SK-N-SH (cell line): ENCODE results near the gene PPM1N. TPM values are rescaled to one million over a fixed set of nuclear protein-coding genes. Genes with fewer than 3 reads are reported as not detected.

Experiments
- CTCF ChIA-PET: fragments of 300-600, 350-600 bp; formaldehyde crosslinking; extraction: SDS; loops from one replicate; lab custom pipeline; 2021; lab: Yijun Ruan, JAX
- POLR2A ChIA-PET: fragments of 350-600 bp; sonication (Branson Sonifier 250); formaldehyde crosslinking; extraction: SDS; loops from one replicate; lab custom pipeline; 2020; ENCODE audit warnings: antibody characterized with exemption, inconsistent platforms; lab: Yijun Ruan, JAX
- DNase-seq: peaks from one replicate; pipeline ENCODE4 v3.0.0; 2012
- H2AFZ ChIP-seq: fragments of 200-600 bp; sonication (generic); 2 replicates; pipeline ENCODE4 v1.8.1; 2016; ENCODE audit warnings: antibody characterized with exemption, mild to moderate bottlenecking, low read depth
- H3F3A ChIP-seq: fragments of 200-600 bp; sonication (generic); replicated peaks from 2 replicates; pipeline ENCODE3; 2016; ENCODE audit warnings: antibody characterized with exemption, mild to moderate bottlenecking; ENCODE audit not compliant: insufficient read depth
- H3K27ac ChIP-seq, 2 experiments: fragments of 200-500 bp in 1 of 2; fragments of 200-600 bp in 1 of 2; sonication (Bioruptor generic) in 1 of 2; sonication (generic), shearing (Covaris generic) in 1 of 2; 2 replicates each; pipeline versions ENCODE4 v1.5.1 to v1.6.1; 2014 to 2016; ENCODE audit warnings: low read depth in 2 of 2, inconsistent platforms in 1 of 2, low read length in 1 of 2, mild to moderate bottlenecking in 1 of 2, mixed read lengths in 1 of 2
- H3K27me3 ChIP-seq: fragments of 200-600 bp; sonication (generic), shearing (Covaris generic); 2 replicates; pipeline ENCODE4 v1.6.1; 2016; ENCODE audit warnings: mixed run types; ENCODE audit not compliant: insufficient read depth
- H3K36me3 ChIP-seq, 2 experiments: fragments of 200-500 bp in 1 of 2; fragments of 200-600 bp in 1 of 2; sonication (Bioruptor generic) in 1 of 2; sonication (generic) in 1 of 2; replicated peaks in 1 of 2; 2 replicates each; pipeline versions ENCODE3 to v1.5.1; 2014 to 2016; ENCODE audit warnings: low read length in 1 of 2, mild to moderate bottlenecking in 1 of 2; ENCODE audit not compliant: insufficient read depth in 2 of 2, control insufficient read depth in 1 of 2
- H3K4me1 ChIP-seq, 2 experiments: fragments of 200-500 bp in 1 of 2; fragments of 200-600 bp in 1 of 2; sonication (Bioruptor generic) in 1 of 2; sonication (generic), shearing (Covaris generic) in 1 of 2; 2 replicates each; pipeline versions ENCODE4 v1.5.1 to v1.6.1; 2014 to 2016; ENCODE audit warnings: low read depth in 1 of 2, low read length in 1 of 2, mixed run types in 1 of 2; ENCODE audit not compliant: insufficient read depth in 2 of 2, control insufficient read depth in 1 of 2
- H3K4me2 ChIP-seq: fragments of 200-600 bp; sonication (generic), shearing (Covaris generic); 2 replicates; pipeline ENCODE4 v1.6.1; 2017; ENCODE audit warnings: mixed run types
- H3K4me3 ChIP-seq, 2 experiments: fragments of 200-500 bp in 1 of 2; fragments of 200-600 bp in 1 of 2; sonication (Bioruptor generic) in 1 of 2; sonication (generic), shearing (Covaris generic) in 1 of 2; 2 replicates each; pipeline versions ENCODE4 v1.5.1 to v1.8.1; 2014 to 2016; ENCODE audit warnings: low read depth in 2 of 2, inconsistent platforms in 1 of 2, low read length in 1 of 2, mild to moderate bottlenecking in 1 of 2, mixed read lengths in 1 of 2, moderate library complexity in 1 of 2
- H3K79me2 ChIP-seq: fragments of 200-600 bp; sonication (generic); 2 replicates; pipeline ENCODE4 v1.8.1; 2017; ENCODE audit warnings: mild to moderate bottlenecking; ENCODE audit not compliant: insufficient read depth
- H3K9ac ChIP-seq: fragments of 200-600 bp; sonication (generic); 2 replicates; pipeline ENCODE4 v1.6.1; 2017; ENCODE audit warnings: mixed run types
- H3K9me2 ChIP-seq: fragments of 200-600 bp; sonication (generic); 2 replicates; pipeline ENCODE4 v1.6.1; 2017; ENCODE audit warnings: mixed run types
- H3K9me3 ChIP-seq: fragments of 200-600 bp; sonication (generic); 2 replicates; pipeline ENCODE4 v1.6.1; 2017; ENCODE audit warnings: mixed run types, mild to moderate bottlenecking, moderate library complexity
- H4K20me1 ChIP-seq: fragments of 200-600 bp; sonication (generic); 2 replicates; pipeline ENCODE4 v1.6.1; 2017; ENCODE audit warnings: mild to moderate bottlenecking, mixed run types; ENCODE audit not compliant: insufficient read depth
- CHD2 ChIP-seq: fragments of 150-350 bp; IDR thresholded peaks from 2 replicates; pipeline ENCODE4 v1.6.1; 2018; ENCODE audit warnings: low read length; ENCODE audit not compliant: partially characterized antibody
- CTCF ChIP-seq: fragments of 200-600 bp; sonication (generic); IDR thresholded peaks from 2 replicates; pipeline ENCODE4 v1.6.1; 2017; ENCODE audit warnings: antibody characterized with exemption, mild to moderate bottlenecking, moderate library complexity
- ELF1 ChIP-seq: IDR thresholded peaks from 2 replicates; pipeline ENCODE4 v1.4.0; 2012
- EP300 ChIP-seq, 2 experiments: IDR thresholded peaks; 2 replicates each; pipeline versions ENCODE4 v1.4.0 to v1.6.1; 2012; ENCODE audit warnings: borderline replicate concordance in 1 of 2, low read depth in 1 of 2, low read length in 1 of 2
- FOSL2 ChIP-seq: IDR thresholded peaks from 2 replicates; pipeline ENCODE4 v1.4.0; 2012; ENCODE audit warnings: low read depth, mild to moderate bottlenecking, moderate library complexity, borderline replicate concordance
- FOXJ3 ChIP-seq: sonication (generic); formaldehyde crosslinking; IDR thresholded peaks from 2 replicates; pipeline ENCODE4 v1.5.1; 2020; ENCODE audit warnings: mild to moderate bottlenecking, missing genetic modification reagents
- FOXM1 ChIP-seq: IDR thresholded peaks from 2 replicates; pipeline ENCODE4 v1.4.0; 2012; ENCODE audit warnings: low read depth, mild to moderate bottlenecking
- GABPA ChIP-seq: IDR thresholded peaks from 2 replicates; pipeline ENCODE4 v1.4.0; 2012; ENCODE audit warnings: low read depth, mild to moderate bottlenecking
- GATA2 ChIP-seq: sonication (generic); formaldehyde crosslinking; IDR thresholded peaks from 2 replicates; pipeline ENCODE4 v1.5.0; 2020; ENCODE audit warnings: mild to moderate bottlenecking, missing genetic modification reagents
- NFIC ChIP-seq: IDR thresholded peaks from 2 replicates; pipeline ENCODE4 v1.4.0; 2012; ENCODE audit warnings: borderline replicate concordance
- NRF1 ChIP-seq: IDR thresholded peaks from 2 replicates; pipeline ENCODE4 v1.6.1; 2012; ENCODE audit warnings: low read depth, mild to moderate bottlenecking, low read length
- PBX3 ChIP-seq: IDR thresholded peaks from 2 replicates; pipeline ENCODE4; 2012
- POLR2AphosphoS5 ChIP-seq: IDR thresholded peaks from 2 replicates; pipeline ENCODE4 v1.6.1; 2012; ENCODE audit warnings: low read depth, low read length
- RAD21 ChIP-seq: IDR thresholded peaks from 2 replicates; pipeline ENCODE4 v1.6.1; 2012; ENCODE audit warnings: mild to moderate bottlenecking, low read length
- RCOR1 ChIP-seq: fragments of 150-350 bp; IDR thresholded peaks from 2 replicates; pipeline ENCODE4 v1.6.1; 2017; ENCODE audit warnings: antibody characterized with exemption, low read length
- RFX5 ChIP-seq: IDR thresholded peaks from 2 replicates; pipeline ENCODE4 v1.6.1; 2012; ENCODE audit warnings: mild to moderate bottlenecking, improper control_type of control experiment, low read length
- RXRA ChIP-seq: IDR thresholded peaks from 2 replicates; pipeline ENCODE4 v1.4.0; 2012; ENCODE audit warnings: low read depth, mild to moderate bottlenecking, borderline replicate concordance
- SIN3A ChIP-seq: IDR thresholded peaks from 2 replicates; pipeline ENCODE4 v1.6.1; 2012; ENCODE audit warnings: low read depth, mild to moderate bottlenecking, low read length, moderate library complexity, borderline replicate concordance
- SMC3 ChIP-seq: IDR thresholded peaks from 2 replicates; pipeline ENCODE4 v1.6.1; 2012; ENCODE audit warnings: low read depth, low read length, improper control_type of control experiment
- TAF1 ChIP-seq: IDR thresholded peaks from 2 replicates; pipeline ENCODE4 v1.6.1; 2012; ENCODE audit warnings: low read depth, mild to moderate bottlenecking, low read length, moderate library complexity, borderline replicate concordance
- TEAD4 ChIP-seq: IDR thresholded peaks from 2 replicates; pipeline ENCODE4 v1.4.0; 2012; ENCODE audit warnings: mild to moderate bottlenecking, borderline replicate concordance; ENCODE audit not compliant: insufficient read depth
- USF2 ChIP-seq: fragments of 150-350 bp; IDR thresholded peaks from 2 replicates; pipeline ENCODE4 v1.6.1; 2017; ENCODE audit warnings: antibody characterized with exemption, low read length, low read depth, borderline replicate concordance
- YY1 ChIP-seq: IDR thresholded peaks from 2 replicates; pipeline ENCODE4 v1.4.0; 2012; ENCODE audit warnings: low read depth, mild to moderate bottlenecking
- WGBS: methylation state at CpG from one replicate; pipeline ENCODE4 v1.1.6; 2017; ENCODE audit warnings: low lambda C conversion rate; 5-methylcytosine and 5-hydroxymethylcytosine counted together
- polyA plus RNA-seq, 3 experiments: library from polyadenylated mRNA; depleted of rRNA; stranded (reverse); fragments of >200 nt; gene quantifications; 2 replicates each; pipeline ENCODE4 v1.2.3, GENCODE V29; 2012

PPM1N gene
- polyA plus RNA-seq, 1 of the 3 experiments (the other 2 are of a cell fraction) = 10.3 TPM

- Histone ChIP-seq H3K9me3 (no peaks in the 10 kb centered on the region), H2AFZ (peak overlapping the region; percentile 88), H3K4me1 (no peaks in the 10 kb centered on the region; a peak in 1 of 4 replicates), H3K27me3 (no peaks in the 10 kb centered on the region), H3F3A (peaks cover 4% of the 10 kb centered on the region), H4K20me1 (no peaks in the 10 kb centered on the region), H3K4me3 (peak overlapping the region; percentile 49 to 64), H3K27ac (peak overlapping the region; percentile 27 to 54; a peak in 1 of 4 replicates), H3K9ac (peak overlapping the region; percentile 51; the same call in 1 of the 2 replicates), H3K9me2 (no peaks in the 10 kb centered on the region), H3K36me3 (no peaks in the 10 kb centered on the region), H3K79me2 (no peaks in the 10 kb centered on the region), H3K4me2 (peak overlapping the region; percentile 70)
- TF ChIP-seq RFX5 = no peak
- no peak for TF ChIP-seq USF2
- TF ChIP-seq GATA2 (CRISPR knock-in tag) = no peak
- no peak for TF ChIP-seq SIN3A
- TF ChIP-seq EP300 (IDR thresholded peaks at IDR 0.05; ENCODE audit: borderline replicate concordance in 1 of 2, low read depth in 1 of 2, low read length in 1 of 2) = no peak
- peak; percentile 62 for TF ChIP-seq RAD21
- no peak for TF ChIP-seq POLR2AphosphoS5
- TF ChIP-seq FOSL2 = no peak
- TF ChIP-seq FOXJ3 (CRISPR knock-in tag) = no peak
- TF ChIP-seq RXRA = no peak
- TF ChIP-seq NFIC = no peak
- no peak for TF ChIP-seq NRF1
- no peak for TF ChIP-seq TAF1
- peak; percentile 78 for TF ChIP-seq GABPA
- peak; percentile 71 for TF ChIP-seq SMC3
- no peak for TF ChIP-seq YY1
- no peak for TF ChIP-seq FOXM1
- TF ChIP-seq RCOR1 = peak; percentile 23; the same call in 1 of the 2 replicates
- no peak for TF ChIP-seq PBX3
- peak; percentile 88 for TF ChIP-seq CHD2
- no peak for TF ChIP-seq TEAD4
- TF ChIP-seq CTCF = peak; percentile 67
- TF ChIP-seq ELF1 = peak; percentile 74
- ChIA-PET POLR2A (interaction anchor here (0.7 to 2.4 kb wide), 6 partner anchors 10 to 46 kb away, joined by 3 to 14 read pairs (median 4); no protein-coding TSS in a partner anchor), CTCF (interaction anchor here (0.6 to 27.6 kb wide), 50 partner anchors 9 to 458 kb away, joined by 3 to 870 read pairs (median 4); partner anchors contain the start of genes BLOC1S3, EML2, ERCC1 and FOSB)
- DNase-seq = peak; percentile 88
- WGBS = 2% methylated on average over 33 of the region's 35 CpGs
These were observed 12.8 kb upstream of the PPM1N start for GRCh38 chr19:45485305-45486077.
